DMS114 treated with DMSO at 0.1 percent for 48 hours (cell line): ENCODE results near the gene SLIT3.
"Not testable (repeated sequence)": the region's sequence is repeated elsewhere in the genome, so short reads cannot be mapped to it uniquely, and the experiment has no call there.

Source experiments
- DNase-seq: peaks from one replicate; lab custom pipeline; 2025; ENCODE audit not compliant: unreplicated experiment; lab: John Stamatoyannopoulos, UW

SLIT3 gene

GRCh38 chr5:168669156-168669555, 631.8 kb downstream of the SLIT3 start:
- DNase-seq: no peak

- no peak for DNase-seq
Observed at GRCh38 chr5:168668078-168668477, 632.9 kb downstream of the SLIT3 start.

GRCh38 chr5:168667301-168667840, 633.6 kb downstream of the SLIT3 start:
- DNase-seq: no peak

DNA sequence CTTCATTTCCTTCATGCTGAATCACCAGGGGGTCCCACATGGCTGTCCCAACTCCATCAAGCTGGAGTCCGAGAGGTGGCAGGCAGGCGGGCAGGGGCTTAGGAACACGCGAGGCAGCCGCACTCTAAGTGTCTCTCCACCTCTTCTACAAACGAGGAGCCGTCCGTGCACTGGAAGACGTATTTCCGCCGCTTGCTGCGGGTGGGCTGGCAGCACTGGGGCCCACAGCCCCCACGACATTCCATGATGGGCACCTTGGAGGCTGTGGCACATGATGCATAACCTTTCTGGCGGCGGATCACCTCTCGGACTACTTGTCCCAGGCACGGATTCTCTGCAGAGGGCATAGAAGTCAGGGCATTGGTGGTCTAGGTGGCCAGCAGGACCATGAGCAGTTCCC, 634.6 kb downstream of the SLIT3 start:
- DNase-seq: no peak

- no peak for DNase-seq
Observed at GRCh38 chr5:168663276-168664004, 637.5 kb downstream of the SLIT3 start.

GRCh38 chr5:168661593-168662485, 639.1 kb downstream of the SLIT3 start:
- no peak for DNase-seq

DNA sequence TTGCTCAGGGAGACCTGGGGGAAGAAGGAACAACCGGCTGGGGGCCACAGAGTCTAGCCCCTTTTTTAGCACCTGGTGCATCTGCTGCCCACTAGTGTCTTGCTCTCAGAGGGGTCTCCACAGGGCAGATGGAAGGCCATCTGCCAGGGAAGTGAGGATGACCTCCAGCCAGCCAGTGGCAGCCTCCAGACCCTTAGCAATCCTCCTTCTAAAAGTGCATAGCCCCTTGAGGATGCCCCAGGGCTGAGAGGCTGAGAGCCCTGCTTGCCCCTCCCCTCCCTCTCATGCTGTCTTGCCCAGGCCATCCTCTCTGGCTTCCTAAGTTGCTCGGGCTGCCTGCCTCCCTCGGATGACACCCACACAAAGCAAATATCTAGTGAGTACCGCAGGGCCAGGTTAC, 640.2 kb downstream of the SLIT3 start:
- DNase-seq: no peak

DNA sequence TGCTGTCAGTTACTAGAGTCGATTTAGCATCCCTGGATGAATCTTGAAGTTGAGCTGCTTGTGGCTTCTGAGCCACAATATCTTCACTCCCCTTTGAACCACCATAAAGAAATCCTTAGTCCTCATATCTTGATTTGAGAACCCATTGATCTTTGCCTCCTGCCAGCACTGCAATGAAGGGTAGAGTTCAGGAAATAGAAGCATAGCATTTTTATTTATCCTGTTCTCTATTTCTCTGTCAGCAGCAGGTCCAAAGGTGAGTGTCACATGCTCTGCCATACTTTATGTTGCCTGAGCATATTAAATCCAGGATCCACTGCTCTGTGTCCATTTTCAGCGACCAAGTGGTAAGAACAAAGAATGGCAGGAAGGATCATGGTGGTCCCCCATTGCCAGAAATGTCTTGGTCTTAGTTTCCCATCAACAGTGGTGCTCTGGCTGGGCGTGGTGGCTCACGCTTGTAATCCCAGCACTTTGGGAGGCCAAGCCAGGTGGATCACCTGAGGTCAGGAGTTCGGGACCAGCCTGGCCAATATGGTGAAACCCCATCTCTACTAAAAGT, 641.6 kb downstream of the SLIT3 start:
- DNase-seq: no peak

DNA sequence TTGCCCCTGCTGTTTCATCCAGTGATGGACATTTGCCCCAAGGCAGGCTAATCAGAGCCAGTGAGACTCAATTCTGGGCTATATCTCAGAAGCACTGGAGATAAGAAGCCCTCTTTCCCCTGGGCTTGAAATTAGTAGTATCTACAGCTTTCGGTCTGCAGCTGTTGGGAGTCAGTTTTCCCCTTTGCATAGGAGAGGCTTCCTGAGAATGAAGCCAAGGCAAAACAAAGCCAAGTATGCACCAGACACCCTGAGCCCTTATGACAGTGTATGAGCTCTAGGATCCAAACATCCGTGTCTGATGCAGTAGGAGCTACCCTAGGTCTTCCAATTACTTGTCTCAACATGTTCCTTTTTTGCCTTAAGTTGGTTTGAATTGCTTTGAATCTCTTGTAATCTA, 642.5 kb downstream of the SLIT3 start:
- no peak for DNase-seq

GRCh38 chr5:168656633-168657032, 644.3 kb downstream of the SLIT3 start:
- no peak for DNase-seq

DNA sequence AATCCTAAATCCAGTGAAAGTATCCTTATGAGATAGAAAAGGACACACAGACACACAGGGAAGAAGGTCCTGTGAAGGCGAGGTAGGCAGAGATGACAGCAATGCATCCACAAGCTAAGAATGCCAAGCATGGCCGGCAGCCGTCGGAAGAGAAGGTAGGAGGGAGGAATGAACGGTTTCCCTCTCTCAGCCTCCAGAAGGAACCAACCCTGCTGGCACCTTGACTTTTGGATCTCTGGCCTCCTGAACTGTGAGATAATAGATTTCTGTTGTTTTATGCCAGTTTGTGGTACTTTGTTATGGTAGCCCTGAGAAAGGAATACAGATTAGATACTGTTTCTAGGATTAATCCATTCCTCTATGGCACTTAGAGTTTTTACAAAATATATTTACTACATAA, 645.6 kb downstream of the SLIT3 start:
- DNase-seq: no peak

DNA sequence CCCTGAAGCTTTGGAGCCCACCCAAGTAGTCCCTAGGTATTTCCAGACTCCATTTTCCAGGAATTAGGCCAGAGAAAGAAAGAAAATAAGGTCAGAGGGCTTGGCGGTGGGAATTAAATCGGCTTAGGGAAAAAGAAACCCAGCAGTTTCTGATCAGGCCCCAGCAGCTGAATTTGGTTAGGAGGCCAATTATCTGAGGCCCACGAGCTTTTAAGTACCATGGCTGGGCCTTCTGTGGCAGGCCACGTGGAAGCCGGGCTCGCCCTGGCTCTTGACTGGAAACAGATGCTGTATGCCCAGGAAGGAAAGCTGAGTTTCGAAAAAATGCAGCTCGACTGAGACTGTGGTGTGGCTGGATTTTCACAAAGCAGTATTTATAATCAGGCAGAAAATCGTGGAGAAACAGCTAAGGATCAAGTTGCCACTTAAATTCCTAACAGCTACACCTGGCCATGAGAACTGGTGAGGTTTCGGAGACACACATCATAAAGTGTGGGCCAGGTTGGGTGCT, 646.7 kb downstream of the SLIT3 start:
- DNase-seq: no peak

- no peak for DNase-seq
Observed at GRCh38 chr5:168653626-168654025, 647.3 kb downstream of the SLIT3 start.

DNA sequence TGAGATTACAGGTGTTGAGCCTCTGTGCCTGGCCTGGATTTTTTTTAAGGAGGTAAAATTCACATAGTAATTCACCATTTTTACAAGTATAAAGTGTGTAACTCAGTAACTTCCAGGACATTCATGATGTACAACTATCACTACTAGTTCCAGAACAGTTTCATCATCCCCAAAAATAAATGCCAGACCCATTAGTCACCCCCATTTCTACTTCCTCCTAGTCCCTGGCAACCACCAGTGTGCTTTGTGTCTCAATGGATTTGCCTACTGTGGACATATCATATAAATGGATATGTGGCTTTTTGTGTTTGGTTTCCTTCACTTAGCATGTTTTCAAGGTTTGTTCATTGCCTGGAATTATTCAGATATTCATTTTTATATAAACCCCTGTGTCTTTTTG, 649.3 kb downstream of the SLIT3 start:
- no peak for DNase-seq

DNA sequence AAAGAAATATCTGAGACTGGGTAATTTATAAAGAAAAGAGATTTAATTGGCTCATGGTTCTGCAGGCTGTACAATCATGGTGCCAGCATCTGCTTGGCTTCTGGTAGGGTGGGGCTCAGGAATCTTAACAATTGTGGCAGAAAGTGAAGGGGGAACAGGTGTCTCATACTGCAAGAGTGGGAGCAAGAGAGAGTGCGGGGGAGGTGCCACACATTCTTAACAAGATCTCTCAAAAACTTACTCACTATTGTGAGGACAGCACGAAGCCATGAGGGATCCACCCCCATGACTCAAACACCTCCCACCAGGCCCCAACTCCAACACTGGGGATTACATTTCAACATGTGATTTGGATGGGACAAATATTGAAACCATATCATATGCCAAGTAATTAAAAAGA, 651.6 kb downstream of the SLIT3 start:
- DNase-seq: no peak

GRCh38 chr5:168648576-168648975, 652.4 kb downstream of the SLIT3 start:
- DNase-seq: no peak

GRCh38 chr5:168648016-168648415, 652.9 kb downstream of the SLIT3 start:
- no peak for DNase-seq

DNA sequence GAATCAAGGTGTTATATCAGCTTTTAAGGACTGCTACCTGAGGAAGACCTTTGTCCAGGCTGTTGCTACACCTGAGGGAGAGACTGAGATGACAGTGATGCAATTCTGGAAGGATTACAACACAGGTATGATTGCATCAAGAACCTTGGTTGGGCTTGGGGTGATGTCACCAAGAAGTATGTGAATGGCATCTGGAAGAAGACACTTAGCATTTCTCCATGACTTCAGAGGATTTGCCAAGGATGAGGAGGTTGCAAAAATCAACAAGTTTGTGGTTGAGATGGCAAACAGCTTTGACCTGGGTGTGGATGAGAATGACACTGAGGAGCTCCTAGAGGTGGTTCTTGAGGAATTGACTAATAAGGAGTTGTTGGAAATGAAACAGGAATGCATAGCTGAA, 653.9 kb downstream of the SLIT3 start:
- DNase-seq: no peak

DNA sequence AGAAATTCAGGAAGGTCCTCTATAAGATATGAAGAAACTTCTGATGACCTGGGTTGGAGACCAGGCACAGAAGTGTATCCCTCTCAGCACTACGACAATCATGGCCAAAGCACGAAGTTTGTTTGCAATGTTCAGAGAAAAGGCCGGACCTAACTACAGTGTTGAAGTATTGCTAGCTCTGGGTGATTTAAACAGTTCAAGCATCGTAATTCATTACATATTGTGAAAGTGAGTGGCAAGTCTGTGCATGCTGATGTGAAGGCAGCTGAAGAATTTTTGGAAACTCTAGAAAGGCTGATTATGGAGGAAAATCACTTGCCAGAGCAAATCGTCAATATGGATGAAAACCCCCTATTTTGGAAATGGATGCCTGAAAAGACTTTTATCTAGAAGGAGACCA, 654.6 kb downstream of the SLIT3 start:
- DNase-seq: no peak

DNA sequence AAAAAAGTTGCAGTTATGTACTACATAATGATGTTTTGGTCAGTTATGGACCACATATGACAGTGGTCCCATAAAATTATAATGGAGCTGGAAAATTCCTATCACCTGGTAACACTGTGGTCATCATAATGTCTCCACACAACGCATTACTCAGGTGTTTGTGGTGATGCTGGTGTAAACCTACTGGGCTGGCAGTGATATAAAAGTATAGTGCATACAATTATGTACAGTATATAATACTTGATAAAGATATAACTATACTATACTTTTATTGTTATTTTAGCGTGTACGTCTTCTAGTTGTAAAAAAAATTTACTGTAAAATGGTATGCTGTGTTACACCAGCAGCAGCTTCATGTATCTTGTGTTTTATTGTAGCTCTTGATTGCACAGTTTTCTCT, 655.7 kb downstream of the SLIT3 start:
- no peak for DNase-seq

DNA sequence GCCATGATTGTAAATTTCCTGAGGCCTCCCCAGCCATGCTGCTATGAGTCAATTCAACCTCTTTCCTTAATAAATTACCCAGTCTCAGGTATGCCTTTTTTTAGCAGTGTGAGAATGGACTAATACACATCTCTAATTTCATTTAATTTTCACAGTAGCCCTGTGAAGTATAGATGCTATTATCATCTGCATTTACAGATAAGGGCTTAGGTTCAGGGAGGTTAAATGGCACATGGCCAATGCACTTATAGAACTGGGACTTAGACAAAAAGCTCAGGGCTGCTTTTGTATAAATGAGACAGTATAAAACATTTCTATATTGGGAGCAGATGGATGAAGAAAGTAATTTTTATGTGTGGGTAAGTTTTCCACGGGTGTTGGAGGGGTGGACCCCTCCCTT, 658.9 kb downstream of the SLIT3 start:
- no peak for DNase-seq

DNA sequence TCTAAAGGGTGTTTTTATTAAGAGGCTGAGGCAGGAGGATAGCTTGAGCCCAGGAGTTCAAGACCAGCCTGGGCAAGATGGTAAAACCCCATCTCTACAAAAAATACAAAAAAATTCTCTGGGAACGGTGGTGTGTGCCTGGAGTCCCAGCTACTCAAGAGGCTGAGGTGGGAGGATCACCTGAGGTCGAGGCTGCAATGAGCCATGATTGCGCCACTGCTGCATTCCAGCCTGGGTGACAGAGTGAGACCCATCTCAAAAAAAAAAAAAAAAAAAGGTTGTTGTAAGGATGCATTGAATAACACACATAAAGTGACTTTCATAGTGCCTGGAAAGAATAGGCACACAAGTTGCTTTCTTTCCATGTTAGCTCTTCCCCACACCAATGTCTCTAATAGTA, 662.1 kb downstream of the SLIT3 start:
- not testable (repeated sequence) for DNase-seq
